HepG2 (cell line): ENCODE measurements around the gene KXD1. TPM values are rescaled to one million over a fixed set of nuclear protein-coding genes. Genes with fewer than 3 reads are reported as not detected.

Experiments used
- BRD4 ChIP-seq: sonication (generic); formaldehyde crosslinking; IDR thresholded peaks from 2 replicates; pipeline ENCODE4 v1.4.0; 2020; ENCODE audit warnings: missing genetic modification reagents
- CBX1 ChIP-seq: IDR thresholded peaks from one replicate; pipeline ENCODE4 v1.6.1; 2016; ENCODE audit warnings: antibody characterized with exemption, low read depth
- CENPT ChIP-seq: sonication (generic); formaldehyde crosslinking; IDR thresholded peaks from 2 replicates; pipeline ENCODE4 v1.8.0; 2022; ENCODE audit warnings: low read depth, mild to moderate bottlenecking, moderate library complexity, missing genetic modification reagents
- FOXO1 ChIP-seq: sonication (generic); formaldehyde crosslinking; IDR thresholded peaks from 2 replicates; pipeline ENCODE4 v1.4.0; 2020; ENCODE audit warnings: missing genetic modification reagents
- FUBP1 ChIP-seq: sonication (generic); formaldehyde crosslinking; IDR thresholded peaks from 2 replicates; pipeline ENCODE4 v1.5.1; 2020; ENCODE audit warnings: missing genetic modification reagents, mild to moderate bottlenecking, borderline replicate concordance
- HNF1A ChIP-seq, 2 experiments: sonication (generic) in 1 of 2; formaldehyde crosslinking in 1 of 2; IDR thresholded peaks; 2 replicates each; pipeline versions ENCODE4 v1.4.0 to v1.6.1; 2016 to 2020; ENCODE audit warnings: borderline replicate concordance in 1 of 2, low read depth in 1 of 2, mild to moderate bottlenecking in 1 of 2, missing genetic modification reagents in 1 of 2
- KDM2A ChIP-seq: sonication (generic); formaldehyde crosslinking; IDR thresholded peaks from 2 replicates; pipeline ENCODE4 v1.4.0; 2020; ENCODE audit warnings: low read depth, missing genetic modification reagents, borderline replicate concordance
- NFKB2 ChIP-seq: sonication (generic); formaldehyde crosslinking; IDR thresholded peaks from 2 replicates; pipeline ENCODE4 v1.4.0; 2020; ENCODE audit warnings: missing genetic modification reagents, borderline replicate concordance
- NKX3-1 ChIP-seq: sonication (generic); formaldehyde crosslinking; IDR thresholded peaks from 2 replicates; pipeline ENCODE4 v1.5.0; 2020; ENCODE audit warnings: missing genetic modification reagents
- PHF20 ChIP-seq: sonication (generic); formaldehyde crosslinking; IDR thresholded peaks from 2 replicates; pipeline ENCODE4 v1.5.0; 2020; ENCODE audit warnings: mild to moderate bottlenecking, missing genetic modification reagents
- PITX1 ChIP-seq: sonication (generic); formaldehyde crosslinking; IDR thresholded peaks from 2 replicates; pipeline ENCODE4 v1.5.1; 2020; ENCODE audit warnings: mild to moderate bottlenecking, missing genetic modification reagents
- RCOR2 ChIP-seq: IDR thresholded peaks from 2 replicates; pipeline ENCODE4 v1.6.1; 2016; ENCODE audit warnings: missing biosample characterization, missing genetic modification reagents
- RFX5 ChIP-seq: IDR thresholded peaks from 2 replicates; pipeline ENCODE4 v1.6.1; 2011; ENCODE audit warnings: low read depth, low read length, improper control_type of control experiment
- SNAI1 ChIP-seq: sonication (generic); formaldehyde crosslinking; IDR thresholded peaks from 2 replicates; pipeline ENCODE4 v1.5.0; 2020; ENCODE audit warnings: mild to moderate bottlenecking, missing genetic modification reagents, borderline replicate concordance
- THAP11 ChIP-seq: IDR thresholded peaks from 2 replicates; pipeline ENCODE4 v1.6.1; 2016; ENCODE audit warnings: missing biosample characterization, missing genetic modification reagents
- YEATS4 ChIP-seq: sonication (generic); formaldehyde crosslinking; IDR thresholded peaks from 2 replicates; pipeline ENCODE4 v1.4.0; 2020; ENCODE audit warnings: missing genetic modification reagents, borderline replicate concordance
- YY1 ChIP-seq: IDR thresholded peaks from 2 replicates; pipeline ENCODE4 v1.6.1; 2011; ENCODE audit warnings: low read length, low read depth, moderate library complexity, mild to moderate bottlenecking; ENCODE audit not compliant: insufficient read depth, insufficient replicate concordance
- ZBTB2 ChIP-seq: sonication (generic); formaldehyde crosslinking; IDR thresholded peaks from 2 replicates; pipeline ENCODE4 v1.8.0; 2022; ENCODE audit warnings: low read depth, missing genetic modification reagents
- ZMYM2 ChIP-seq: sonication (generic); formaldehyde crosslinking; IDR thresholded peaks from 2 replicates; pipeline ENCODE4 v1.8.0; 2022; ENCODE audit warnings: mild to moderate bottlenecking, missing genetic modification reagents
- ZNF232 ChIP-seq: sonication (generic); formaldehyde crosslinking; IDR thresholded peaks from 2 replicates; pipeline ENCODE4 v1.4.0; 2020; ENCODE audit warnings: missing genetic modification reagents, borderline replicate concordance
- ZNF3 ChIP-seq: IDR thresholded peaks from 2 replicates; pipeline ENCODE4 v1.7.0; 2017; ENCODE audit warnings: inconsistent platforms
- ZSCAN20 ChIP-seq: sonication (generic); formaldehyde crosslinking; IDR thresholded peaks from 2 replicates; pipeline ENCODE4 v1.4.0; 2020; ENCODE audit warnings: missing genetic modification reagents, mild to moderate bottlenecking, borderline replicate concordance
- polyA plus RNA-seq, 8 experiments: library from polyadenylated mRNA; depleted of rRNA in 3 of 8; stranded (reverse) in 7 of 8; unstranded in 1 of 8; fragments of >200 nt; fragmentation: Illumina TruSeq in 4 of 8; extraction: Trizol in 4 of 8; gene quantifications; 2 replicates each; pipeline versions ENCODE4 v1.2.1 to v1.2.3, GENCODE V29; 2011 to 2016; ENCODE audit warnings: low read depth in 4 of 8, missing spikeins in 1 of 8, mixed read lengths in 1 of 8; ENCODE audit not compliant: insufficient read depth in 1 of 8
- total RNA-seq, 5 experiments: library from RNA; depleted of rRNA; stranded (reverse); fragments of >200 nt; fragmentation: Illumina TruSeq; extraction: Trizol; gene quantifications; 2 replicates each; pipeline ENCODE4 v1.2.3, GENCODE V29; 2016; ENCODE audit warnings: low read depth in 1 of 5

The KXD1 gene
- total and polyA plus RNA-seq, 2 of the 13 experiments (the other 11 are each of a cell fraction or from before 2014, with no cell fraction given), result 44.6 to 143 TPM

- TF ChIP-seq PITX1 (peak; percentile 52), NFKB2 (CRISPR knock-in tag) (0 out of 2 replicates have a peak, but pooled peaks have one; percentile 23), ZBTB2 (CRISPR knock-in tag) (peak; percentile 95), PHF20 (CRISPR knock-in tag) (peak; percentile 20; the same call in 1 of the 2 replicates), FUBP1 (CRISPR knock-in tag) (no peak), FOXO1 (CRISPR knock-in tag) (0 out of 2 replicates have a peak, but pooled peaks have one; percentile 14), HNF1A (IDR thresholded peaks at IDR 0.05; ENCODE audit: low read depth) (no peak), HNF1A (CRISPR knock-in tag; IDR thresholded peaks at IDR 0.05; ENCODE audit: borderline replicate concordance) (peak; percentile 89), YEATS4 (CRISPR knock-in tag) (peak; percentile 57; the same call in 1 of the 2 replicates), RCOR2 (CRISPR knock-in tag) (no peak; the same call in 1 of the 2 replicates), THAP11 (peak; percentile 66), ZNF232 (CRISPR knock-in tag) (peak; percentile 53; the same call in 1 of the 2 replicates), ZNF3 (CRISPR knock-in tag) (no peak), YY1 (peak; percentile 70), CBX1 (peak; percentile 62), RFX5 (0 out of 2 replicates have a peak, but pooled peaks have one; percentile 41), BRD4 (CRISPR knock-in tag) (peak; percentile 22; the same call in 1 of the 2 replicates), SNAI1 (peak; percentile 30; the same call in 1 of the 2 replicates), NKX3-1 (0 out of 2 replicates have a peak, but pooled peaks have one; percentile 27), KDM2A (CRISPR knock-in tag) (peak; percentile 88), ZSCAN20 (CRISPR knock-in tag) (0 out of 2 replicates have a peak, but pooled peaks have one; percentile 59), CENPT (CRISPR knock-in tag) (peak; percentile 60; the same call in 1 of the 2 replicates), ZMYM2 (CRISPR knock-in tag) (peak; percentile 38; the same call in 1 of the 2 replicates)
Observed at GRCh38 chr19:18610556-18611326, 53.1 kb downstream of the KXD1 start (continued).
